T-helper 2 cell treated with Interferon-gamma antibody and Interleukin-4, amounts not matched to agents 5 μg/mL and 100 μg/mL, for 36 hours (primary cell): ENCODE measurements around the gene CFAP119.

ENCODE experiments used
- DNase-seq: peaks from one replicate; pipeline ENCODE4 v3.0.0; 2021; ENCODE audit warnings: low spot score
- H3K27ac Mint-ChIP-seq: one replicate; pipeline ENCODE4 v1.8.0; 2021; ENCODE audit warnings: mild to moderate bottlenecking, mixed read lengths
- H3K27me3 Mint-ChIP-seq: one replicate; pipeline ENCODE4 v1.8.0; 2021; ENCODE audit warnings: low read depth, mixed read lengths
- H3K36me3 Mint-ChIP-seq: one replicate; pipeline ENCODE4 v1.8.0; 2021; ENCODE audit warnings: low read depth, mixed read lengths
- H3K4me1 Mint-ChIP-seq: one replicate; pipeline ENCODE4 v1.8.0; 2021; ENCODE audit warnings: low read depth, mixed read lengths
- H3K4me3 Mint-ChIP-seq: one replicate; pipeline ENCODE4 v1.8.0; 2022; ENCODE audit warnings: mild to moderate bottlenecking, moderate library complexity, mixed read lengths
- H3K9me3 Mint-ChIP-seq: one replicate; pipeline ENCODE4 v1.8.0; 2021; ENCODE audit warnings: mixed read lengths

CFAP119 gene

GRCh38 chr16:30760577-30761426 lies 1.1 kb downstream of the CFAP119 start:
- no peaks in the 10 kb centered on the region for H3K9me3 Mint-ChIP-seq
- peak overlapping the region; percentile 94 for H3K4me3 Mint-ChIP-seq
- H3K36me3 Mint-ChIP-seq: peaks cover 22% of the 10 kb centered on the region
- H3K27me3 Mint-ChIP-seq: no peaks in the 10 kb centered on the region
- peaks cover 13% of the 10 kb centered on the region for H3K4me1 Mint-ChIP-seq
- H3K27ac Mint-ChIP-seq: peak overlapping the region; percentile 91
- no peak for DNase-seq

- peaks cover 16% of the 10 kb centered on the region for H3K36me3 Mint-ChIP-seq
- H3K4me3 Mint-ChIP-seq: peak overlapping the region; percentile 21
- no peak for DNase-seq
- H3K9me3 Mint-ChIP-seq: no peaks in the 10 kb centered on the region
- H3K4me1 Mint-ChIP-seq: peaks cover 13% of the 10 kb centered on the region
- no peaks in the 10 kb centered on the region for H3K27me3 Mint-ChIP-seq
- no peak overlapping the region for H3K27ac Mint-ChIP-seq
Measured at GRCh38 chr16:30760001-30760559, 1.8 kb downstream of the CFAP119 start.

GRCh38 chr16:30758988-30759491 lies 2.8 kb downstream of the CFAP119 start:
- no peak for DNase-seq
- no peaks in the 10 kb centered on the region for H3K27me3 Mint-ChIP-seq
- peaks cover 10% of the 10 kb centered on the region for H3K36me3 Mint-ChIP-seq
- H3K4me1 Mint-ChIP-seq: peaks cover 13% of the 10 kb centered on the region
- peak overlapping the region; percentile 43 for H3K27ac Mint-ChIP-seq
- H3K4me3 Mint-ChIP-seq: no peak overlapping the region
- no peaks in the 10 kb centered on the region for H3K9me3 Mint-ChIP-seq

- H3K9me3 Mint-ChIP-seq: no peaks in the 10 kb centered on the region
- H3K27me3 Mint-ChIP-seq: no peaks in the 10 kb centered on the region
- H3K27ac Mint-ChIP-seq: no peak overlapping the region
- peaks cover 8% of the 10 kb centered on the region for H3K36me3 Mint-ChIP-seq
- H3K4me3 Mint-ChIP-seq: no peak overlapping the region
- DNase-seq: no peak
- H3K4me1 Mint-ChIP-seq: peaks cover 4% of the 10 kb centered on the region
Measured at GRCh38 chr16:30757316-30757715, 4.5 kb downstream of the CFAP119 start.

- Mint-ChIP-seq H3K4me1 (peaks cover 4% of the 10 kb centered on the region), H3K27me3 (no peaks in the 10 kb centered on the region), H3K27ac (no peak overlapping the region), H3K9me3 (no peaks in the 10 kb centered on the region), H3K36me3 (peaks cover 8% of the 10 kb centered on the region), H3K4me3 (no peak overlapping the region)
- DNase-seq: no peak
Measured at GRCh38 chr16:30756781-30757100, 5.1 kb downstream of the CFAP119 start.

GRCh38 chr16:30755955-30756780 lies 5.7 kb downstream of the CFAP119 start:
- no peak overlapping the region for H3K27ac Mint-ChIP-seq
- H3K4me3 Mint-ChIP-seq: no peak overlapping the region
- peaks cover 13% of the 10 kb centered on the region for H3K36me3 Mint-ChIP-seq
- peaks cover 4% of the 10 kb centered on the region for H3K4me1 Mint-ChIP-seq
- no peaks in the 10 kb centered on the region for H3K9me3 Mint-ChIP-seq
- no peaks in the 10 kb centered on the region for H3K27me3 Mint-ChIP-seq
- no peak for DNase-seq

- no peak for DNase-seq
- H3K27ac Mint-ChIP-seq: no peak overlapping the region
- peaks cover 27% of the 10 kb centered on the region for H3K36me3 Mint-ChIP-seq
- H3K4me1 Mint-ChIP-seq: peaks cover 10% of the 10 kb centered on the region
- H3K27me3 Mint-ChIP-seq: no peaks in the 10 kb centered on the region
- no peak overlapping the region for H3K4me3 Mint-ChIP-seq
- H3K9me3 Mint-ChIP-seq: no peaks in the 10 kb centered on the region
Measured at GRCh38 chr16:30753596-30753995, 8.3 kb downstream of the CFAP119 start.

GRCh38 chr16:30750876-30751465 lies 10.9 kb downstream of the CFAP119 start:
- no peak for DNase-seq
- Mint-ChIP-seq H3K27ac (peak overlapping the region; percentile 34), H3K9me3 (no peaks in the 10 kb centered on the region), H3K27me3 (no peaks in the 10 kb centered on the region), H3K4me1 (peaks cover 14% of the 10 kb centered on the region), H3K4me3 (peak overlapping the region; percentile 46), H3K36me3 (peaks cover 30% of the 10 kb centered on the region)

GRCh38 chr16:30750201-30750600 lies 11.7 kb downstream of the CFAP119 start:
- Mint-ChIP-seq H3K27ac (no peak overlapping the region), H3K4me1 (peaks cover 14% of the 10 kb centered on the region), H3K36me3 (peaks cover 31% of the 10 kb centered on the region), H3K4me3 (peak overlapping the region; percentile 89), H3K27me3 (no peaks in the 10 kb centered on the region), H3K9me3 (no peaks in the 10 kb centered on the region)
- no peak for DNase-seq

- H3K9me3 Mint-ChIP-seq: no peaks in the 10 kb centered on the region
- H3K27ac Mint-ChIP-seq: peak overlapping the region; percentile 91
- peak overlapping the region; percentile 92 for H3K4me3 Mint-ChIP-seq
- H3K27me3 Mint-ChIP-seq: no peaks in the 10 kb centered on the region
- H3K36me3 Mint-ChIP-seq: peaks cover 40% of the 10 kb centered on the region
- H3K4me1 Mint-ChIP-seq: peaks cover 14% of the 10 kb centered on the region
- DNase-seq: peak; percentile 27
Measured at GRCh38 chr16:30748634-30749445, 13.0 kb downstream of the CFAP119 start.

- peak; percentile 99 for DNase-seq
- no peaks in the 10 kb centered on the region for H3K27me3 Mint-ChIP-seq
- H3K4me1 Mint-ChIP-seq: peaks cover 14% of the 10 kb centered on the region
- H3K36me3 Mint-ChIP-seq: peaks cover 43% of the 10 kb centered on the region
- peak within 1 kb of the TSS; percentile 91 for H3K27ac Mint-ChIP-seq
- H3K9me3 Mint-ChIP-seq: no peaks in the 10 kb centered on the region
- H3K4me3 Mint-ChIP-seq: peak within 1 kb of the TSS; percentile 92
Measured at GRCh38 chr16:30747799-30748633, 13.8 kb downstream of the CFAP119 start, which contains the start of gene PHKG2. Gene PHKG2, plus strand, starts transcription at chr16:30748425. Its CDS starts 396 bp downstream, at chr16:30748821.

GRCh38 chr16:30747331-30747730 lies 14.5 kb downstream of the CFAP119 start:
- H3K9me3 Mint-ChIP-seq: no peaks in the 10 kb centered on the region
- peaks cover 43% of the 10 kb centered on the region for H3K36me3 Mint-ChIP-seq
- DNase-seq: no peak
- H3K4me3 Mint-ChIP-seq: peak overlapping the region; percentile 92
- peak overlapping the region; percentile 70 for H3K27ac Mint-ChIP-seq
- H3K4me1 Mint-ChIP-seq: peaks cover 14% of the 10 kb centered on the region
- no peaks in the 10 kb centered on the region for H3K27me3 Mint-ChIP-seq
